OCI-LY1 (cell line): ENCODE results near the gene TK2.

ENCODE experiments used
- CTCF ChIP-seq: fragments of 200-600 bp; sonication (generic), shearing (Covaris generic); IDR thresholded peaks from 2 replicates; pipeline ENCODE4 v1.5.1; 2017; ENCODE audit warnings: mild to moderate bottlenecking, antibody characterized with exemption, low read length, moderate library complexity, mixed read lengths
- EZH2 ChIP-seq: fragments of 200-600 bp; sonication (generic), shearing (Covaris generic); IDR thresholded peaks from 2 replicates; pipeline ENCODE4 v1.8.0; 2017; ENCODE audit warnings: borderline replicate concordance, mixed run types, mild to moderate bottlenecking, antibody characterized with exemption, low read length, moderate library complexity, mixed read lengths

DNA sequence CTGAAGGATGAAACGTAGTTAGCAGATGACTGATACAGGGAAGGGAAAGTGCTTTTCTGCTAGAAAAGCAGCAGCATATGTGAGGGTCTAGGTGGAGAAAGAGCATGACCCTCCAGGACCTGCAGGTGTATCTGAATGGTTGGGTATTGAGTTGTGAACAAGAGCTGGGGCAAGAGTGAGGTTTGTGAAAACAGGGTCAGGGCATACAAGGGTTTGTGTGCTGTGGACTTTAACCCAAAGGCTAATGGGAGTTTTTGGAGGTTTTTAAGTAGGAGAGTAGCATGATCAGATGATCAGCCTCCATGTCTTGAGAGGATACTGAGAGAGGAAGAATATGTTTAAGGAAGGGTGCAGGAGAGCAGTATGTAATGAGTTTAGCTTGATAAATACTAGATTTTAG lies 10.2 kb upstream of the TK2 start:
- TF ChIP-seq CTCF (no peak), EZH2 (no peak)
